ENCODE data around the gene GSE1.

The GSE1 gene

GRCh38 chr16:85720302-85720637, 107.1 kb downstream of the GSE1 start:
- Histone ChIP-seq H3K9me3 (ENCODE audit: control insufficient read depth, insufficient read depth, low read length) (no peaks in the 10 kb centered on the region), H4K20me1 (ENCODE audit: control insufficient read depth, insufficient read depth, low read depth, low read length) (peaks cover 10% of the 10 kb centered on the region; the same call in 1 of the 2 replicates), H3K4me1 (ENCODE audit: control insufficient read depth, low read length) (peaks cover 18% of the 10 kb centered on the region), H3K9me2 (replicated peaks; ENCODE audit: control insufficient read depth, low read length) (no peaks in the 10 kb centered on the region), H3F3A (ENCODE audit: control insufficient read depth, insufficient read depth) (peaks cover 4% of the 10 kb centered on the region; the same call in 1 of the 2 replicates), H3K27me3 (ENCODE audit: control insufficient read depth, low read length) (peaks cover 24% of the 10 kb centered on the region), H3K36me3 (ENCODE audit: control insufficient read depth, low read length) (no peaks in the 10 kb centered on the region), H3K4me3 (ENCODE audit: low read length) (no peak overlapping the region), H3K4me2 (ENCODE audit: low read length) (no peak overlapping the region), H3K79me2 (ENCODE audit: control insufficient read depth, low read length) (no peaks in the 10 kb centered on the region), H3K27ac (ENCODE audit: low read depth, low read length) (no peak overlapping the region)
- TF ChIP-seq EZH2phosphoT487 (IDR thresholded peaks at IDR 0.05; ENCODE audit: borderline replicate concordance, low read length) (no peak), CTCF (IDR thresholded peaks at IDR 0.05; ENCODE audit: low read depth, low read length, poor library complexity, severe bottlenecking) (no peak)

- Histone ChIP-seq H3F3A (ENCODE audit: control insufficient read depth, insufficient read depth) (no peaks in the 10 kb centered on the region), H3K4me1 (ENCODE audit: control insufficient read depth, low read length) (peaks cover 10% of the 10 kb centered on the region), H3K4me3 (ENCODE audit: low read length) (no peak overlapping the region), H3K27me3 (ENCODE audit: control insufficient read depth, low read length) (peaks cover 4% of the 10 kb centered on the region; the same call in 1 of the 2 replicates), H4K20me1 (ENCODE audit: control insufficient read depth, insufficient read depth, low read depth, low read length) (peaks cover 10% of the 10 kb centered on the region; the same call in 1 of the 2 replicates), H3K4me2 (ENCODE audit: low read length) (no peak overlapping the region), H3K27ac (ENCODE audit: low read depth, low read length) (no peak overlapping the region), H3K36me3 (ENCODE audit: control insufficient read depth, low read length) (no peaks in the 10 kb centered on the region), H3K79me2 (ENCODE audit: control insufficient read depth, low read length) (no peaks in the 10 kb centered on the region), H3K9me3 (ENCODE audit: control insufficient read depth, insufficient read depth, low read length) (no peaks in the 10 kb centered on the region), H3K9me2 (replicated peaks; ENCODE audit: control insufficient read depth, low read length) (no peaks in the 10 kb centered on the region)
- no peak for TF ChIP-seq EZH2phosphoT487 (IDR thresholded peaks at IDR 0.05; ENCODE audit: borderline replicate concordance, low read length)
- TF ChIP-seq CTCF (IDR thresholded peaks at IDR 0.05; ENCODE audit: low read depth, low read length, poor library complexity, severe bottlenecking): no peak
These were observed 109.2 kb downstream of the GSE1 start for GRCh38 chr16:85722128-85722893.

- TF ChIP-seq CTCF (IDR thresholded peaks at IDR 0.05; ENCODE audit: low read depth, low read length, poor library complexity, severe bottlenecking) (no peak), EZH2phosphoT487 (IDR thresholded peaks at IDR 0.05; ENCODE audit: borderline replicate concordance, low read length) (no peak)
- Histone ChIP-seq H3F3A (ENCODE audit: control insufficient read depth, insufficient read depth) (no peaks in the 10 kb centered on the region), H3K79me2 (ENCODE audit: control insufficient read depth, low read length) (no peaks in the 10 kb centered on the region), H3K4me2 (ENCODE audit: low read length) (no peak overlapping the region), H3K4me3 (ENCODE audit: low read length) (no peak overlapping the region), H3K9me3 (ENCODE audit: control insufficient read depth, insufficient read depth, low read length) (no peaks in the 10 kb centered on the region), H4K20me1 (ENCODE audit: control insufficient read depth, insufficient read depth, low read depth, low read length) (peaks cover 2% of the 10 kb centered on the region; the same call in 1 of the 2 replicates), H3K27me3 (ENCODE audit: control insufficient read depth, low read length) (no peaks in the 10 kb centered on the region), H3K9me2 (replicated peaks; ENCODE audit: control insufficient read depth, low read length) (no peaks in the 10 kb centered on the region), H3K27ac (ENCODE audit: low read depth, low read length) (no peak overlapping the region), H3K4me1 (ENCODE audit: control insufficient read depth, low read length) (no peaks in the 10 kb centered on the region), H3K36me3 (ENCODE audit: control insufficient read depth, low read length) (no peaks in the 10 kb centered on the region)
These were observed 111.2 kb downstream of the GSE1 start for GRCh38 chr16:85724126-85724879.

Data from DOHH2 (cell line).